ENCODE measurements around the gene HSPA9.

GRCh38 chr5:138574744-138575193, 432 bp downstream of the HSPA9 start:
- no peak for TF ChIP-seq CTCF (IDR thresholded peaks at IDR 0.05; ENCODE audit: borderline replicate concordance, extremely low read depth, low read length, poor library complexity, severe bottlenecking)
- no peak for TF ChIP-seq EZH2 (IDR thresholded peaks at IDR 0.05; ENCODE audit: borderline replicate concordance, low read depth, low read length, severe bottlenecking)

Data from DND-41 (cell line).